GM19467 (cell line): ENCODE results near the gene SLC9A1.

Experiments used
- ATAC-seq: cut with Tn5 transposase; IDR thresholded peaks from one replicate; pipeline ENCODE4 v1.9.1; 2021; ENCODE audit warnings: mild to moderate bottlenecking, moderate library complexity; ENCODE audit not compliant: unreplicated experiment

Gene SLC9A1

DNA sequence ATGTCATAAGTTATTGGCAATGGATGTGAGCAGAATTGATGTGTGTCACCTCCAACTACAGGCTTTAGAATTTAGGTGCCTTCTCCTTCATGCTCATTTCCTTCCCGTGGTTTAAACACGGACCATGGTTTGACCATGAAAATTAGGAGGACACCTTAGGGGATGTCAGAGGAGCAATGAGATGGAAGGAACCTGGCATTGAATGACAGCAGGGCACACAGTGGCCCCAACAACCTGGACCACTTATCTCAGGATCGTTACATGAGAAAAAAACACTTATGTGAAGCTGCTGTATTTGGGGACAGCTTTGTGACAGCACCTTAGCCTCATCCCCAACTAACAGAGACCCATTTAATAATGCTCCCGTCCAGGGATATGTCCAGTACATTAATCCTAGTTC is 70.8 kb downstream of the SLC9A1 start:
- ATAC-seq: no peak

DNA sequence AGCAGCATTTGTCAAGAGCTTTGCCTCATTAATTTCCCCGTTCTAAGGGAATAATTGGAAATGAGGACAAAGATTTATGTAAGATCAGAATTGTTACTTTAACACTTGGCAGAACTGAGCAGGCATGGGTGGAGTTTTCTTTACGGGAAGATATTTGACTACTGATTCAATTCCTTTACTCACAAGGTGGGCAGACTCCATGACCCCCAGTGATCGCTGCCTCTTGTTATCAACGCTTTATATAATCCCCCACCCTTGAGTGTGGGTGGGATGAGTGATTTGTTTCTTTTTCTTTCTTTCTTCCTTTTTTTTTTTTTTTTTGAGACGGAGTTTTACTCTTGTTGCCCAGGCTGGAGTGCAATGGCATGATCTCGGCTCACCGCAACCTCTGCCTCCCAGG is 77.0 kb downstream of the SLC9A1 start:
- no peak for ATAC-seq

DNA sequence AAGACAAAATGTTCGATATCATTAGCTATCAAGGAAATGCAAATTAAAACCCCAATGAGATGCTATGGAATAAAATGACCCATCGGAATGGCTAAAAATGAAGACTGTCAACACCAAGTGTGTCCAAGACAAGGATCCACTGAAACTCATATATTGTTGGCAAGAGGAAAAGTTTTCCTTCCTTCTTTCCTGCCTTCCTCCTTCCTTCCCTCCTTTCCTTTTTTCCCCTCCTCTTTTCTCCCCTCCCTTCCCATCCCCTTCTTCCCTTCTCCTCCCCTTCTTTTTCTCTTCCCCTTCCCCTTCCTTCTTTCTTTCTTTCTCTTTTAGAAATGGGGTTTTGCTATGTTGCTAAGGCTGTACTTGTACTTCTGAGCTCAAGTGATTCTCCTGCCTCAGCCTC is 78.1 kb downstream of the SLC9A1 start:
- no peak for ATAC-seq

DNA sequence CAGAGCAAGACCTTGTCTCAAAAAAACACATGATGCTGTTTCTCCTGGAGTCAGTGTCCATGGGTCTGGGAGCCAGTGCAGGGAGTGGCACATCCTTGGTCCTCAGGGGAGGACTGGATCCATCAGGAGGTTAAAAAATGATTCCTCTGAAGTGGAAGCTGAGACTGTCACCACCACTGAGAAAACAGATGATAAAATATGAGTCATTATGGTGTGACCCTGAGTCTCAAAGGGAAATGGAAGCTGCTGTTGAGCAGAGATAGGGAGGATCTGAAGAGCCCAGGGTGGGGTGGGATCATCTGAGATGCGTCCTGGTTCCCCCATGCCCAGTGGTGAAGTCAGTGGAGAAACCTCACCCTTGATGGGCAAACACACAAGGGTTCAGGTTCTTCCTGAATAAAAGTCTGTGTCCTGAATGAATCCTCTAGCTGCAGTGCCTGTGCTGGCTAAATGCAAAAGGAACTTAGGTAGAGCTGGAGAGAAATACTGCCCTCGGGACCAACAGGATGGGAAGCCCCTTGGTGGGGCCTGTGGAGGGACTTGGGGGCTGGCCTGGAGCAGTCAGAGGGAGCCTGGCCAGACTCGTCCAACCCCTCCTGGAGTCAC is 80.6 kb downstream of the SLC9A1 start:
- ATAC-seq: no peak

DNA sequence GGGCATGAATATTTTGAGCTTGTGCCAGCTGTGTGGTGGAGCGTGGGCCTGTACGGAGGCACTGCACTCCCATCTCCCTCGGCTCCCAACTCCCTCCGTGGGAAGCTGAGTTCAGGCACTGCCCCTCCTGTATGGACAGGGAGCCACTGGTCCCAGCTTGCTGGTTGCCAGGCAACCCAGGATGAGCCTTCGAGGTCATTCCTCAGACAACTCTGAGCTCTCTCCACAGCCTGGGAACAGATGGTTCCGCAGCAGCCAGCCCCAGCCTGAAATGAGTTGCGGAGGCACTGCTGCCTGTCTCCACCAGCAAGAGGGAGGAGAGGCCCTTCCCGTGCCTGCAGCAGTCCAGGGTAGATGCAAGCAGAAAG is 83.9 kb downstream of the SLC9A1 start:
- no peak for ATAC-seq

DNA sequence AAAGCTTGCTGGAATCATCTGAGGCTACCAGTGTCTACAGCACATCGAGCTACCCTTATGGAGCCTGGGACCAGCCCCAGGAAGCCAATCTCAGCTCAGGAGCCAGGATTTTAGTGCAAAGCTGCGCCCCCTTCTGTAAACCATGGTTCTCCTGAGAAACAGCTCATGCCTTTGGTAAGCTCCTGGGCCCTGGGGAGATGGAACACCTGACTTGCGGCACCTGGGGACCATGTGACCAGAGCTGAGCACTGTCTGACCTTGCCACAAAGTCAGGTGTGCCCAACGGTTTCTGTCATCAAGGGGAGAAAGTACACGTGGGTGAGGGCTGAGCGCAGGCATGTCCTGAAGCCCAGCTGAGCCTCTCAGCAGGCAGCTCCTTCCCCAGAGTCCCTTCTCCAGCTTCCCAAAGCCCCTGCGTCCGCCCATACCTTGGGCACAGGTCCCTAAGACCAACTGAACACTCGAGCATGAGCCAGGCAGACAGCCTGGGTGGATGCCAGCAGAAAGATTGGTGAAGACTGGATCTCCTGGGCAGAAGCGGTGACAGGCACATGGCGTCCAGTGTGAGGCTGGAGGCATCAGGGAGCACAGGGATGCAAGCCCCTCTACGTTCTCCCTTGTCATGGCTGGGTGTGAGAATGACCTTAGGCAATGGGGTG is 84.4 kb downstream of the SLC9A1 start:
- ATAC-seq: no peak

DNA sequence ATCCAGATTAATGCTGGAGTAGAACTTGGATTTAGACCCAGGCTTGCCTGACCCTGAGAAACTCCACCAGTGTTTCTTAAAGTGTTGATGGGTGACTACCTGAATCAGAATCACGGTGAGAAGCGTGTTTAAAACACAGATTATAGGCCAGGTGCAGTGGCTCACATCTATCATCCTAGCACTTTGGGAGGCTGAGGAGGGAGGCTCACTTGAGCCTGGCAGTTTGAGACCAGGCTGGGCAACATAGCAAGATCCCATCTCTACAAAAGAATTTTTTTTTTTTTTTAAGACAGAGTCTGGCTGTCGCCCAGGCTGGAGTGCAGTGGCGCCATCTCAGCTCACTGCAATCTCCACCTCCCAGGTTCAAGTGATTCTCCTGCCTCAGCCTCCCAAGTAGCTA is 86.0 kb downstream of the SLC9A1 start:
- ATAC-seq: no peak

DNA sequence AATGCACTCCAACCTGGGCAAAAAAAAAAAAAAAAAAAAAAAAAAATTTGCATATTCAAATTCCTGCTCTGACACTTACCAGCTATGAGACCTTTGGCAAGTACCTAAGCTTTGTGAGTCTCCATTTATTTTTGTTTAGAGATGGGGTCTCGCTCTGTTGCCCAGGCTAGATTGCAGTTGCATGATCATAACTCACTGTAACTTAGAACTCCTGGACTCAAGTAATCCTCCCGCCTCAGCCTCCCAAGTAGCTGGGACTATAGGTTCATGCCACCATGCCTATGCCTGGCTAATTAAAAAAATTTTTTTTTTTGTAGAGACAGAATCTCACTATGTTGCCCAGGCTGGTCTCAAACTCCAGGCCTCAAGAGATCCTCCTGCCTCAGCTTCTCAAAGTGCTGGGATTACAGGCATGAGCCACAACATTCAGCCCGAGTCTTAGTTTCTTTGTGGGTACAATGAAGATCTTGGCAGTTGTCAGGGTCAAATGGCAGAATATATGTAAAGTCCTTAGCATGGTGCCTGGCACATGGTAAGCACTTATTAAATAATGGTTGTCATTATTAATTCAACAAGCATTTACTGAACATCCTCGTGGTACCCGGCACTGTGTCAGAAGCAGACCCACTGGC is 88.8 kb downstream of the SLC9A1 start:
- ATAC-seq: no peak

DNA sequence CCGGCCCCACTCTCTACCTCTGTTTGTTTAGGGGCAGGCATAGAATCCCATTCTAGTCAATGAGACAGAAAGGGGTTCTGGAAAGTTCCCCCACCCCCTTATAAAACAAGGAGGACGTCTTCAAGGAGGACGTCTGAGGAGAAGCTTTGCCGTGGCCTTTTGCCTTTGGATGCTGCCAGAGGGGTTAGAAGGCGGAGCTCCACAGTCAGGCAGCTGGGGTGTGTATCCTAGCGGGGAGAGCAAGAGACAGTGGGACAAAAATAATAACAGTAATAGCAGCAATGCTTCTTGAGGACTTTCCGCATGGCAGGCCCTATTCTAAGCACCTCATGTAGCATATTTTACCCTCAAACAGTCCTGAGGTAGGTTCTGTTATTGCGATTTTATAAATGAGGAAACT is 94.0 kb downstream of the SLC9A1 start:
- ATAC-seq: no peak

DNA sequence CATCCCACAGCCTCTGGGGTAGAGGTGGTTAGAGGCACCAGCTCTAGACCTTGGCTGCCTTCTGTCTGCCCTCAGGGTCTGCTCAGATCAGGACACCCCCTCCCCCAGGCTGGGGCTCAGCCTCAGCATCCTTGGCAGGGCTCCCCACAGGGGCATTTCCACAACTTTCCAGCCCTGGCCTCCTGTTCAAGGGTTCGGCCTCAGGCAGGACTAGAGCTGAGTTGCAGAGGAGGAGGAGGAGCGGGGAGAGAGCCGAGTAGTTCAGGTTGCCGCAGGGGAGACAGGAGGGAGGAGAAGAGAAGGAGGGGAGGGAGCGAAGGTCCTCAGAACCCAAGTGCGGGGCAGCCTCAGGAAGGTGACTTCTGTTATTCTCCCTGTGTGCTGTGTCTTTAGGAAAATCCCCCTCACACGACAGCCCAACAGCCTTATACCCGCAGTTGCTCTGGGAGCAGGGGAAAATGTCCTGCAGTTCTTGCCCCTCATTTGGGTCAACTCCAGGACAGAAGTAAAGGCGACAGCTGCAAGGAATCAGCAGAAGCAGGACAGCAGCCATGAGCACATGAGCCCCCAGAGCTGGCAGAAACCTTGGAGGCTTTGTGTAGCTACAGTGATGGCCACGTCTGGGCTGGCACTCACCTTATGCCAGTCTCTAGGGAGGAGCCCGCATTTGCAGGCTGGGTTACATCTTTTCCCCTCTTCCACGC is 95.8 kb downstream of the SLC9A1 start:
- no peak for ATAC-seq

DNA sequence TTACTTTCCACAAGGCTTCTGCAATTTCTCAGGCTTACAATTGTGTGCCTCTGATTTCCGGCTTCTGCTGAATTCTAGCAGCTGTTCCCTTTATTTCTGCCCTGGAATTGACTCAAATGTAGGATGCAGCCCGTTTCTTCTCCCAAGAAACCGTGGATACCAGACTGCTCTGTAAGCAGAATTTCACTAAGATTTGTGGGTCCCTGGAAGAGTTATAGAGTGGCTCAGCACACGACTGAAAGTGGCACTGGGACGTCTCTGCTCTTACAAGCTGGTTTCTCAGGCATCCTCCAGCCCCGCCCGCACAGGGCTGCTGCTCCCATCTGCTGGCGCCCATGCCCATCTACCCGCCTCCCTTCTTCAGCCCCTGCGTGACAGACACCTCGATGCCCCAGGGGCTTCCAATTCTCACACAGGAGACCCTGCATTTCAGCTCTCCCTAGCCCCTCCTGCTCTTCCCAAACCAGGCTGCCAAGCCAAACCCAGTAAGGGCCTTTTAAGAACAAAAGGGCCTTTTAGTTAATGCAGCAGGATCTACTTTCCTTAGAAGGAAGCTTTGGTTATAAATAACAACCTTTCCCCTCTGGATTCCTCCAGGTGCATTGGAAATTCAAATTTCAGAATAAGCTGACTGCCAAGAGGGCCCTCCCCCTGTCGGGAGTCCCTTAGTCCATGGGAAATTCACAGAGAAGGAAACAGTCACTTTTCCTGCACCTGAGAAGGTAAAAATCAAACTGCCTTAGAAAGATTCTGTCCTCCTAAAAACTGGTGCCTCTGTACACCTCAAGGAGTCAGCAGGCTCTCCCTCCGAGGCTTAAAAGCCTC is 96.9 kb downstream of the SLC9A1 start:
- no peak for ATAC-seq

DNA sequence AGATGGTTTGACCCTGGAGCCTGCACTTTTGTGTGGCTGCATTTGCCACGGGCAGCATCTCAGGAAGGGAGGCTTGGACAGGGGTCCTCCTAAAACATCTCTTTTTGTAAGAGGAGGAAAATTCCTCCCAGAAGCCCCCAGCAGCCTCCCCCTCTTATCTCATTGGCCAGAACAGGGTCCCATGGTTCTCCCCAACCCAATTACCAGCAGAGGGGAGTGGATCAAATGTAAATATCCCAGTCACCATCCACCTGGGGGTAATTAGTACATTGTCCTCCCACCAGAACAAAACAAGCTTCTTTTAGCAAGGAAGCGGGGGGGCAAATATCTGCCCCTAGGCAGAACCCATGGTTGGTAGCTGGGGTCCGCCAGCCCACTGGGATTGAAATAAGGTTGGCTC is 97.5 kb downstream of the SLC9A1 start:
- ATAC-seq: no peak

DNA sequence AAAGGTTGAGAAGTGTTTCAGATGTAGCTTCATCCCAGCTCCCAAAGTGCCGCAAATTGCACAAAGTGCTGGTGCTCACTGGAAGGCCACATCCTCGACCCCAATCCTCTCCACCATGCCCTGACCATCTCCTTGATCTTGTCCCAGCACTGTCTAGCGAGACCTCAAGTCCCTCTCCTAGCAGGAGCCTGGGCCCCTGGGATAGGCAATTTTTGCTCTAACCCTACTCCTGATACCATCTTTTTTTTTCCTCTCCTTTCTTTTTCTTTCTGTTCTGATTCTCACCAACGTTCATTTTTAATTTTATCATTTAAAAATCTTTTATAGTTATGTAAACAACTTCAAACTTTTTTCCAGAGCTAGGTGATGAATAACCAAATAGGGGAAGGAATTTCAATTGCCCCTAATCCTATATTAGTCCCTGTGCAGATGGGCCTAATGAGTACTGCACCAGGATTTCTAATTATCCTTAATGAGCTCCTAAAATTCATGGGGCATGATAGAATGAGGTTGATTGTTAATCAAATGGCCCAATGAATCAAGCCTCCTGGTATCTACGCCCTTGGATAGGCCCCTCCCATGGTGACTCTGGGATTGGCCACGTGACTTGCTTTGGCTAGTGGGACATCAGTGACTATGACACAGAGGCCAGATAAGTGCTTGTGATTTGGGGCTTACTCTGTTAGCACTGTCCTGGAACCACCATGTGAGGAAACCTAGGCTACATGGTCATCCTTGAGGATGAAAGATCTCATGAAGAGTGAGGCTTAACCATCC is 100.8 kb downstream of the SLC9A1 start:
- no peak for ATAC-seq

DNA sequence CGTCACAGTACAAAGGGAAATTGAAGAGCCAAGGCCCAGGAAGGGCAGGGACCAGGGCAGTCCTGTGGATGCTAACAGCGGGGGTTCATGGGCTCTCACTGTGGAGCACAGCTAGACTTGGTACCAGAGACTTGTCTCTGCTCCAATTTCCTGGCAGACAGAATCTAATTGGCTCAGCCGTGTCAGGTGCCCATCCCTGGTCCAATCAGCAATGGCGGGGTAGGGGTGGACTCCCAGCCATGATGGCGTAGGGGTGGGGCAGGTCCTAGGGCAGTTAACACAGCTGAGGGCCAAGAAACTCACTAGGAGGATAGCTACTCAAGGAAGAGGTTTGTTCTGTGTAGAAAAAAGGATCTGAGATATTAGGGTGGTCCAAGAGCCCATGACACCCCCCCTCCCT is 102.4 kb downstream of the SLC9A1 start:
- no peak for ATAC-seq

DNA sequence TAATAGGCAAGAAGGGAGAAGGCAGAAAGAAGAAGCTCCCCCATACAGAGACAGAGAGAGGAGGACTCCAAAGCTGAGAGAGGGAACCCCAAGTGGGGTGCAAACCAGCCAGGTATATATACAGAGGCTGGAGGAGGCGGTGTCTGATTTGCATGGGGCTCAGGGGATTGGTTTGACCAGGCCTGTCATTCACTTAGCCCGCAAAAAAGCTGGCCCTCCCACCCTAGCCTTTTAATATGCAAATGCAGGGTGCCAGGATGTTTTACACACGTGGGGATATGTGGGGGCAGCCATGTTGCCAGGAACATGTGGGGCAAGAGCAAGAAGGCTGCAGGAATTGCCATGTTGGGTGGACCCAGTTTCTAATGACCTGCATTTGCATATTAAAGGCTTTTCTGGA is 105.3 kb downstream of the SLC9A1 start:
- ATAC-seq: no peak

DNA sequence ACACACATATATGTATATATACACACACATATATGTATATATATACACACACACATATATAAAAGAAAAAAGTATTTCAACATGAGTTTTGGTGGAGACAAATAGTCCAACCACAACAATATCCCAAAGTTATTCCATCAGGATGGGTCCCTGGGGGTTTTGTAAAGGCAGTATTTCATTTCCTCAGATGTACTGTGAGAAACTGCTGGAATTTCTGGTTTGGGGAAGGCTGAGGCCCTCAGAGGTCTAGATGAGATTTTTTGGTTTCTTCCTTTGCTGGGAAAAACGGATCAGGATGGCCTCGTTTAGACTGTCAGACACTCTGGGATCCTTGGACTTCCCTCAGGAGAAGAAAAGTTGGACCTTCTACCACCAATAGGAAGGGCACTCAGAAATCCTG is 105.8 kb downstream of the SLC9A1 start:
- ATAC-seq: no peak
